AG08396 (cell line): ENCODE measurements around the gene EIF4EBP3.

Experiments used
- DNase-seq: peaks from one replicate; pipeline ENCODE4 v3.0.0; 2012; ENCODE audit warnings: low spot score, mixed read lengths

Gene EIF4EBP3

GRCh38 chr5:140557136-140557805 lies 9.8 kb downstream of the EIF4EBP3 start, which contains the start of gene SRA1:
Gene SRA1 (minus strand): TSS chr5:140557473. CDS start chr5:140557452, 21 bp downstream.
- peak; percentile 93 for DNase-seq

DNA sequence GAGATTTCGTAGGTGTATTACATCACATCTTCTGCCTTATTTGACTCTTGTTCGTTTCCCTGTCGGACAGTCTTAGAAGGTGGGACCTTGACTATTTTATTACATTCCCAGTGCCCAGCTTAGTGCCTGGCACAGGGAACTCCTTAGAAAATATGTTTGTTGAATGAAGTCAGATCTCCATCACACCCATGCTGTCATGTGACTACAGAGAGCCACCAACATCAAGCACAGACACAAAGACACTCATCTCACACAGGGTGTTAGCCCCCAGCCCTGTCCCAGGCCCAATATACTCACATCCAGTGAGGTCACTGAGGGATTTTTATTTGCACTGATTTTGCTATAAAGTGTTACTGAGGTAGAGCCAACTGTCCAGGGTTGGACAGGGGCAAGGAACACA lies 10.5 kb downstream of the EIF4EBP3 start:
- DNase-seq, result no peak

DNA sequence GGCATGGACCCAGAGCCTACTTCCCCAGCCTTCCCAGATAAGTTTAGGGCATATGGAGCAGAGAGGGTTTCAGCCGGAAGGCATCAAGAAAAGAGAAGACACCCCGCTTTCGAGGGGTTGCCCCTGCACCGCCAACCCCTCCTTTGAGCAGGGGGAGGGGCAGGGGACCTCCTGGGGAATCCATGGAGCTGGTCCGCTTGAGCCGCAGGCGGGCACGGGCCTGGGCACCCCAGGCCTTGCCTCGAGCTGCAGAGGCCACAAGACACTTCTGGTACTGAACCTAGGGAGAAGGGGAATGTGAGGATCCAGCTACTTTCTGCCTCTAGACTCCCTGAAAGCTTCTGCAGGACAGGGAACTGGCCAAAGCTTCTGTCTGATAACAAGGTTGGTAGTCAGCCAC lies 11.1 kb downstream of the EIF4EBP3 start:
- DNase-seq, result no peak

DNA sequence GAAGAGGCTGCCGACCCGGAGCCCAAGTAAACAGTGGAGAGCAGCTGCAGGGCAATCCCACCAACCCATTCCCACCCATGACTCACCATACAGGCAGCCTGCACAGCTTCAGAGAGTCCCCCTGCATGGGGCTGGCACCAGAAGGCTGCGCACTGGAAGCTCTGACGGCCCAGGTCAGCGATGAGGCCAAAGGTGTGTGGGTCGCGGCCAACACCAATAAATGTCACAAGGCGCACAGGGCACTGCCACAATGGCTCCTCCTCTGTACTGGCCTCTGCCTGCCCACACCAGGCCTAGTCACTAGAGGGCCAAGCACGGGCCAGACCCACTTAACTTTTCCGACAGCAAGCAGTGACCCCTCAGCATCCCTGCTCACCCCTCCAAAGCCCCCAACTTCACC lies 12.8 kb downstream of the EIF4EBP3 start:
- DNase-seq, result no peak

DNA sequence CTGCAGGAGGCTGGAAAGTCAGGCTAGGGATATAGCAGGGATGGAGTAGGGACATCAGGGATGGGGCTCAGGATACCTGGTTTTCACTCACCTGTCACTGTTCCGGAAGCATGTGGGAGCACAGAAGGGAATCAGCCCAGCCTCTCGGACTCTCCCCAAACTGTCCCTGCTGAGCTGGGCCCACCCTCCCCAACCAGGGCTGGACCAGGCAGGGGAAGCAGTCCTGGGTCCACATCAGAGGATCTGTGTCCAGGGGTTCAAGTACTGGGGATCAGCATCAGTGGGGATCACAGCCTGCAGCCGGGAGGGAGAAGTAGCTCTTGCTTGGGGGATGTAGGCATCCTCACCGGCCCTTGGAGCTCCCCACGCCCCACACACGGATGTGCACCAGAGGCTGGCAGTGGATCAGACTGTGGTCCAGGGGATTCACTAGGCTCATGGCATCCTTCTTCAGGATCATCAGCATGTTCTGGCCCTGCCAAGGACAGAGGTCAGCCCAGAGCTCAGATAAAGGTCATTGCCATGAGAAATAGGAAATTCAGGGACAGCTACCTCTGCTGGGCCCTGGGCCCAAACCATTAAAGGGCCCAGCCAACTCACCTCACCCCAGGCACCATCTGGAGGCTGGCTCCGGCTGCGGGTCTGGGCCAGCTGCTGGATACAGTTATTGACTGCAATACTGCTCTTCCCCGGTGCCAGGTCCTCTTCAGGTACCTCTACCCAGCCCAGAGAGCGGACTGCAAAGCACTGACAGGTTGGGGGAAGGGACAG lies 14.5 kb downstream of the EIF4EBP3 start:
- DNase-seq, result no peak

DNA sequence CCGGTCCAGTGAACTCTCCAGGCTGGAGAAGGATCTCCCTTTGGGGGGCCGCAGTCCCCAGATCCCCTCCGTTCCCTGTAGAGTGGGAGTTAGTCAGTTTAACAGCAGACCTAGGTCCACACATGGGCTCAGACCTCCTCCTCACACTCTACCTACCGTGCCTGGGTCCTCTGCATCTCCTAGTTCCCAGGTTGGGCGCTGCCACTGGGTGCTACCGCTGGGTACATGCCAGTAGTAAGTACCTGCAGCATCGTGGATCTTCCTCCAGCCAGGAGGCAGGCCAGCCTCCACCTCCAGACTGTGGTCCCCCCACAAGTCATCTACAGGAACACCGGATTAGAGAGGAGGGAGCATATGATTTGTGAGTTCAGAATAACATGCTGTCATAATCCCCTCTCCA lies 16.1 kb downstream of the EIF4EBP3 start:
- no peak for DNase-seq

DNA sequence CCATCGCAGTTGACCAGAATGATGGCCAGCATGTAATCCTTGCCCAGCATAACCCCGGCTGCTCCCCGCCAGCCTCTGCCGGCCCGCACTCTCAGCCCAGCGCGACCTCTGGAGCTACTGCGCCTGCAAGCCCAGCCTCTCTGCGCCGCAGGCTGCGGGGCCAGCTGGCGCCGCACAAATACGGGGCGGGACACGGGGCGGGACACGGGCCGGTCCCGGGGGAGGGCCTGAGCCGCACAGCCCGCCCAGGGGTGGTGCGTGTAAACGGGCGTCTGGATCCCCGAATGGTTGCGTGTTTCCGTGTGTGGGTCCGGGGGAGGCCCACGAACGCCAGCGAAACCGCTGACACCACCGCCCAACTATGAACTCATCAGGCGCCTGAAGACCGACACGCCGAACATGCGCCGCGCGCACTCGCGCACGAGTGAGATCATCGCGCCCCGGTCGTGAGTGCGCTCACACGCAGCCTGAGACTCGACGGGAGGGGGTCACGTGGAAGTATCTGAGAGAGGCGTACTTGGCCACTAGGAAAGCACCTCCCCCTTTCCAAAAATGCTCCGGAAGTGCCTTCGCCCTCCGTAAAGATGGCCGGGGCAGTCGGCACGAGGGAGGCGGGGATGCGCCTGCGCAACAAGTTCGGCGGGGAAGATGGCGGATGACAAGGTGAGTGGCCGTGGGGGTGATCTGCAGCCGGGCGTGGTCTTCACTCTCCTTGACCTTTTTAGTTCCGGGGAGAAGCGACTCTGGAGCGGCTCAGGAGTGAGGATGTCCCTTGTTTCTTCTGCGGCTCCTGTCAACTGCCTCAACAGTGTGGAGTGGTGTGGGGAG lies 16.9 kb downstream of the EIF4EBP3 start, which contains the start of the genes APBB3 and SLC35A4:
Gene APBB3, minus strand, starts transcription at position 403 of the 828 bp plus-strand sequence. Its CDS starts 353 bp downstream, at position 50.
Gene SLC35A4, plus strand, starts transcription at position 633 of the 828 bp plus-strand sequence. CDS start 2,342 bp downstream, outside the sequence.
- DNase-seq, result peak; percentile 95

DNA sequence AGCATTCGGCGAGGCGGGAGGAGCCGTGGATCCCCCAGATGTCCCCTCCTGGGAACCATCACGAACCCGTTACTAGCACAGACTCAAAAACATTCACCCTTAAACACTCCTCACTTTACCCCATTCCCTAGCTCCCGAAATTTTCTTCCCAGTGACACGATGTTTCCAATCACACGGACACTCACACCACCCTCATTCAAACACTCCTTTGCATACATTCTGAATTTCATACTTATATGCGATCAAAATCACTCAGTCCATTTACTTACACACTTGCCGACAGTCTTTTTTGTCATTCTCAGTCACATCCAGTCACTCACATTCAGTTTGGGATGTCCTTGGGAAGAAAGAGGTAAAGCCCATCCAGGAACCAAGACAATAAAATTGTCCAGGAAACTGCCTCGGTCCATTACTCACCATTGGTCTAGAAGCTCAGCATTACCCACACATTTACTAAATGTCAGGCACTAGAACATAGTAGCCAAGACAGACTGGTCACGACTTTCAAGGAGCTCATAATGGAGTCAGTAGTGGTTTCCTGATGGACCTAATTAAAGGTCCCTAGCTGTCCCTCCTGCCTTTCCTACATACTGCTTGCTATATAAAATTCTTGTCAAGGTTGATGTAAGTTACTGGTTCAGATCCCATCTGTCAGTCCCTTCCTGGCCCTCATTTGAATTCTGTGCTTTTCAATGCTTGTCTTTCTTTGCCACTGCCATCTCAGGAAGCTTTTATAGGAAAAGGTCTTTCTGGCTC lies 17.7 kb downstream of the EIF4EBP3 start:
- no peak for DNase-seq

GRCh38 chr5:140565780-140566095 lies 18.3 kb downstream of the EIF4EBP3 start:
- DNase-seq, result peak; percentile 24

DNA sequence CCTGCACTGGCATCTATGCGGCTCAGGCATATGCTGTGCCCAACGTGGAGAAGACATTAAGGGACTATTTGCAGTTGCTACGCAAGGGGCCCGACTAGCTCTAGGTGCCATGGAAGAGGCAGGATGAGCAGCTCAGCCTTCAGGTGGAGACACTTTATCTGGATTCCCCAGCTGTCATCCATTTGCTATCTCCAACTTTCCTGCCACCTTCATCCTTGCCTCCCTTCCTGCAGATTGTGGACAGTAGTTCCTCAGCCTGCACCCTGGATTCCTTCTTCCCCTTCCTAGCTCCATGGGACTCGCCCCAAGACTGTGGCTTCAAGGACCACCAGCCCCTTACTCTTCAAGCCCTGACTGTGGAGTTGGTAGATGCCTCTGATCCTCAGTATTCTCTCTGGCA lies 19.2 kb downstream of the EIF4EBP3 start:
- no peak for DNase-seq

DNA sequence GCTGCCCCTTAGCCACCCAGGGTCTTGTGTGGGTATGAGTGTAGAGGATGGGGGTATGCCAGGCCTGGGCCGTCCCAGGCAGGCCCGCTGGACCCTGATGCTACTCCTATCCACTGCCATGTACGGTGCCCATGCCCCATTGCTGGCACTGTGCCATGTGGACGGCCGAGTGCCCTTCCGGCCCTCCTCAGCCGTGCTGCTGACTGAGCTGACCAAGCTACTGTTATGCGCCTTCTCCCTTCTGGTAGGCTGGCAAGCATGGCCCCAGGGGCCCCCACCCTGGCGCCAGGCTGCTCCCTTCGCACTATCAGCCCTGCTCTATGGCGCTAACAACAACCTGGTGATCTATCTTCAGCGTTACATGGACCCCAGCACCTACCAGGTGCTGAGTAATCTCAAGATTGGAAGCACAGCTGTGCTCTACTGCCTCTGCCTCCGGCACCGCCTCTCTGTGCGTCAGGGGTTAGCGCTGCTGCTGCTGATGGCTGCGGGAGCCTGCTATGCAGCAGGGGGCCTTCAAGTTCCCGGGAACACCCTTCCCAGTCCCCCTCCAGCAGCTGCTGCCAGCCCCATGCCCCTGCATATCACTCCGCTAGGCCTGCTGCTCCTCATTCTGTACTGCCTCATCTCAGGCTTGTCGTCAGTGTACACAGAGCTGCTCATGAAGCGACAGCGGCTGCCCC lies 19.8 kb downstream of the EIF4EBP3 start:
- DNase-seq, result no peak

- DNase-seq, result no peak
Measured at GRCh38 chr5:140567871-140568270, 20.4 kb downstream of the EIF4EBP3 start.

DNA sequence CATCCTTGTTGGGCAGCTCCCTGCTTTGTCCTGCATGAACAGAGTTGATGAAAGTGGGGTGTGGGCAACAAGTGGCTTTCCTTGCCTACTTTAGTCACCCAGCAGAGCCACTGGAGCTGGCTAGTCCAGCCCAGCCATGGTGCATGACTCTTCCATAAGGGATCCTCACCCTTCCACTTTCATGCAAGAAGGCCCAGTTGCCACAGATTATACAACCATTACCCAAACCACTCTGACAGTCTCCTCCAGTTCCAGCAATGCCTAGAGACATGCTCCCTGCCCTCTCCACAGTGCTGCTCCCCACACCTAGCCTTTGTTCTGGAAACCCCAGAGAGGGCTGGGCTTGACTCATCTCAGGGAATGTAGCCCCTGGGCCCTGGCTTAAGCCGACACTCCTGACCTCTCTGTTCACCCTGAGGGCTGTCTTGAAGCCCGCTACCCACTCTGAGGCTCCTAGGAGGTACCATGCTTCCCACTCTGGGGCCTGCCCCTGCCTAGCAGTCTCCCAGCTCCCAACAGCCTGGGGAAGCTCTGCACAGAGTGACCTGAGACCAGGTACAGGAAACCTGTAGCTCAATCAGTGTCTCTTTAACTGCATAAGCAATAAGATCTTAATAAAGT lies 21.1 kb downstream of the EIF4EBP3 start:
- DNase-seq, result no peak

DNA sequence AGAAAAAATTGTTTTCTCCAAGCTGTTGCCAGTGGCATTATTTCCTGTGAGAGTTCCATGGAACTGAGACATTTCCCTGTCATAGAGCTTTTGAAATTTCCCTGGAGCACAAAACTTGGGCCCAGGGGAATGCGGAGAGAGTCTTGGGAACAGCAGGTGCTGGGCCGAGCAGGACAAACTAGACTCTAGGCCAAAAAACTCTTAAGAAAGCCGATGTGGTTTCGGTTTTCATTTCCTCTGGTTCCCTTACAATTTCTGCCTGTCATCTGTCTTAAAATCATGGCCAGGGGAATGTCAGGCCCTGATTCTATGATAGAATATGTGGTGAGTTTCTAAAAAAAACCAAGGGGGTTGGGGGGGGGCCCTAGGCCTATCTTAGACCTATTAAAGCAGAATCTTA lies 21.7 kb downstream of the EIF4EBP3 start:
- DNase-seq, result no peak

DNA sequence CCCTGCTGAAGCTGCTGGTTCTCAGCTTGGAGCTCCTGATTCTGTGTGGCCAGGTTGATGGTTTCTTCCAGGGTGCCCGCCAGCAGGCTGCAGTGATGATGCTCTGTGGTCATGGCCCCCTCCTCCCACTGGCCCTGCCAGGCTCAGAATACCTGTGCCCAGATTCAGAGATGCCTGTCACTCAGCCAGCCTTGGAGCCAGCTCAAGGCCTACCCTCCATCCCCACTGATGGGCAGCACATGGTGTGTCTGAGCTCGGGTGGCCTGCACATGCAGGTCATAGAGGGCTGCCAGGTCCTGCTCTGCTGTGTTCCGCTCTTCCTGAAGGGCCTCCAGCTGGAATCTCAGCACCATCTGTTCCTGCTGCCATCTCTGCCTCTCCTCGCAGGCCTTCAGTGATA lies 22.6 kb downstream of the EIF4EBP3 start:
- DNase-seq, result no peak

GRCh38 chr5:140570488-140570887 lies 23.0 kb downstream of the EIF4EBP3 start:
- no peak for DNase-seq

DNA sequence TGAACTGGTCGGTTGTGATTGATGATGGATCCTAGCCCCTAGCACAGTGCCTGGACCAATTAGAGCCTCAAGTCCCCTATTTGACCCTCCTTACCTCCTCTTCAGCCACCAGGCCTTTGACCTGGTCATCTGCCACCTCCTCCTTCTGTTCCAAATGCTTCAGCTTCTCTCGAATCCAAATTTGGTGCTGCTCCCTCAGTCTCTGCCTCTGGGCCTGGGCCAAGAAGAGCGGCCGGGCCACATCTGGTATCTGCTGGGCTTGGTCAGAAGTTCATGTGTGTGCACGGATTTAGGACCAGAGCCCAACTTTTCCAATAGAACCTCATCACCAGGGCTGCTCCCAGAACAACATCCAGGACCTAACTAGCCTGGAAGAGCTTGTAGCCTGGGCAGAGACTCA lies 23.6 kb downstream of the EIF4EBP3 start:
- no peak for DNase-seq

GRCh38 chr5:140573683-140574082 lies 26.2 kb downstream of the EIF4EBP3 start:
- no peak for DNase-seq

DNA sequence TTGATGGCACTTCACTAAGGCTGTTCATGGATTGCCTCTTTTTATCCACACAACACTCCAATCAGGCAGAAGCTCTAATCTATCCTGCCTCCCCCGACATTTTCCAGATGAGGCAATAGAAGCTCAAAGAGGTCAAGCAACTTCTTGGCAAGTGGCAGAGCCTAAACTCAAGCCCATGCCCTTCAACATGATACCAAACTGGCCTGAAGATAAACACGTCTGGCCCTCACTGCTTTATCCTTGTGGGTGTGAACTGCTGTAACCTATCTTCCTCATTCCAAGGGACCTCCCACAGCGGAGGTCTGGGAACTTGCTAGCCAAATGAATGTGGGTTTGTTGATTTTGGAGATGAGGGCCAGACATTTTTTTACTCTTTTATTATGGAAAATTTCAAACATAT lies 26.7 kb downstream of the EIF4EBP3 start:
- no peak for DNase-seq

- DNase-seq, result peak; percentile 30
Measured at GRCh38 chr5:140575309-140575708, 27.8 kb downstream of the EIF4EBP3 start.

DNA sequence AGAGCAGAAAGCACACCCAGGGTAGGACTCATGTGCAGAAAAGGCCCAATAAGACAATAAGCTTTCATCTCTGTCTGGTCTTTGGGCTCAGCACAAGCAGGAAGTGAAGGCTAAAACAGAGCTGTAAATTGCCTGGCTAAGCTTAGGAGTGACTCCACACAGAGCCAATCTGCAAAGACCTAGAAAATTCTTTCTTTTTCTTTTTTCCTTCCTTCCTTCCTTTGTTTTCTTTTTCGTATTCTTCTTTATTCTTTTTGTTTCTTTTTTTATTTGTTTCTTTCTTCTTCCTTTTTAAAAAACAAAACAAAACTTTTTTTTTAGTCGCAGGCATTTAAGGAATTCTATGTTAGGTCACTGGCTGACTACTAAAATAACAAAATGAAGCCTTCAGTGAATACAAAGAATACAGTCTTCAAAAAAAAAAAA lies 29.3 kb downstream of the EIF4EBP3 start:
- DNase-seq, result no peak
